Pulmonary artery endothelial cell (primary cell): ENCODE results near the gene KDM4C. TPM values are rescaled to one million over a fixed set of nuclear protein-coding genes. Genes with fewer than 3 reads are reported as not detected.

Experiments
- DNase-seq: peaks from one replicate; pipeline ENCODE4 v3.0.0-alpha.2; 2011; ENCODE audit warnings: low read depth, low spot score
- total RNA-seq: library from RNA; depleted of rRNA; stranded (reverse); fragments of >200 nt; gene quantifications from 2 replicates; pipeline ENCODE4 v1.2.3, GENCODE V29; 2014

KDM4C gene
- total RNA-seq, 1 donor from 2014 or later, result 18.5 TPM

DNA sequence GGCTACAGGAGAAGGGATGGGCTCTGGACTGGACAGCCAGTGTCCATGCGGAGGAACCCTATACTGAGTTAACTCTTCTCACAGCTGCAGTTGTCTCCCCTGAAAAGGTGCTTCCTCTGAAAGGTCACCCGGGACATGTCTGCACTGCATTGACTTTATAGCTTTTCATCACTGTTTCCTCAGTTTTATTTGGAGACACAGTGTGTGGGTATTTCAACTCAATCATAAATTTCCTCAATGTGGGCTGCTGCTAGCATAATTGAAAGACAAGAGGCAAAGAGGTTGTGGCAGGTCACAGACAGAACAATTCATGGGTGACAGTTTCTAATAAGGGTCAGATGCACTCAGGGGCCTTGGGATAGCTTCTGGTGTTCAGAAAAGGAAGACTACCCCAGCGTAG, 336.8 kb downstream of the KDM4C start:
- DNase-seq, result no peak

DNA sequence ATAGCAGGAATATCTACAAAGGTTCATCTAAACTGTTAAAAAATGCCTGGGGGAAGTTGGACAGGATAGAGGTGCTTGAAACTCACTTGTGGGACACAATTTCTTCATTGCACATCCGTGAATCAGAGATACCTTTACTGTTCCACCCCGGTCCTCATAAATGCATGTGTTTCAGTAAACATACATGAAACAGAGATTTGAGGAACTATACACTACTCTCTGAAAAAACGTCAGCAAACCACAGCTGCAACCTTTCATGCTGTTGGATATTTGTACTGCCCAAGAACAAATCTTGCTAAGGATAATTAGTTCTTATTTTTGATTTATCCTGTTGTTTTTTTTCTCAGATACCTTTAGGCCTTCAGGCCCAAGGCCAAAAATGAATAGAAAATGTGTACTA, 337.3 kb downstream of the KDM4C start:
- DNase-seq, result no peak

DNA sequence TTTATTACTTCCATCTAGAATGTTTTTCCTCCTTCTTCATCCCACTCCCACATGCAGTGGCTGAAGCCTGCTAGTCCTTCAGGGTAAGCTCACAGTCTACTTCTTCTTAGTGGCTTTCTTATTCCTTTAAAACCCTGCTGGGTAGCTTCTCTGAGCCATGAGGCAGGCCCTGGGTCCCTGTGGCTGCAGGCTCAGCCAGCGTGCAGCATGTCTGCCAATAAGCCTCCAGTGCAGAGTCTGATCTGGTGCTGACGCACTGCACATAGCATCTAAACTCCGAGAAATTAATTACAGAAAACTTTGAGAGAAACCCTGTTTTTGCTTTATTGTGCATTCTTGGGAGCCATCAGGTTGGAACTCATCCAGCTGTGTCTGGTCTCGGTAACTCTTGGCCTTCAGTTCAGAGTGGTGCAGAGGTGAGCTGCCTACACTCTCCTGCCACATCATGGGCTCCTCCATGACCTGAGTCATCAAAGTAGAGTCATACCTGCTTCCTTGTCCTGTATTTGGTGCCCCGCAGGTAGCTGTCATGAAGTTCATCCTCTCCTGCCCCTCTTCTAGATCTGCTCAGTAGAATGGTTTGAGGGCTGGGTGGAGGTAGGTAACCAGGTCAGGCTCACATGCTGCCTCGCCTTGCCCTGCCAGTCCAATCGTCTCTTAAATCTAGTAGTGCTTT, 339.4 kb downstream of the KDM4C start:
- no peak for DNase-seq

DNA sequence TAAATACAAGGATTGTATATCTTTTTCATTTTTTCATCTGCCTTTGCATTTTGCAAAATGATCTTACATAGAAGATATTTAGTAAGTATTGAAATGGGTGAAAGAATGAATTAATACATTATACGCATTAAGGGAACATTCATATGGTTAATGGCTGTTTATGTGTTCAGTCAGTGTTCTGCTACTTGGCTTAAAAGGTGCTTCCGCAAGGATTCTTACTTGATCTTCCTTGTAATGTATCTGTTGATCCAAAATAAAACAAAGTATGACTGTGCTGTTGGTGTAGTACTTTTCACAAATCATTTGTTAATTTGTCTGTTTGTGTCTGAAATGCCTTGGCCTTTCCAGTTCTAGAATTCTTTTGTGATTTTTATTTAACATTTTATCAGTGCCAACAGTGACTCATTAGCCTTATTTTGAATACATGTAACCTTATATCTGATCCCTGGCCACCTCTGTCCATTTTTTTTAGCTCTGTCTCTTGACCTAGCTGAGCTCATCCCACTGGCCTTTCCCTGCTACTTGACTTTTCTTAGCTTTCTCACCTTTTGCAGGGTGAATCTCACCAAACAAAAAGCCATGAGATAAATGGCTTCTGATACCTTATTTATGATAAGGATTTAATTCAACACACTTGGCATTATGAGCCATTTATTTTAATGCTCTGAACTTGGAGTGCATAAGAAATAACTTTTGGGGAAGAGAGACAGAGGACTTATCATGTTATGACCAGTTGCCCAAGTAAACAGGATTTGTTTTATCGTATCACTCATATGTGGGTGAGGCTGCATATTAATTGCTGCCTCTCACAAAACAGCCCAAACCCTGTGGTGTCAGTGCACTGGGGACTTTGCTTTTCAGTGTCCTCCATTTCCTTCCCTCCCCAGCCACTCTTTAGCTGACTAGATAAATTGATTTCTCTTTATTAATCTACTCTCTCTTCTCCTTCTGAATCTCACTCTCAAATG, 340.3 kb downstream of the KDM4C start:
- DNase-seq, result no peak

DNA sequence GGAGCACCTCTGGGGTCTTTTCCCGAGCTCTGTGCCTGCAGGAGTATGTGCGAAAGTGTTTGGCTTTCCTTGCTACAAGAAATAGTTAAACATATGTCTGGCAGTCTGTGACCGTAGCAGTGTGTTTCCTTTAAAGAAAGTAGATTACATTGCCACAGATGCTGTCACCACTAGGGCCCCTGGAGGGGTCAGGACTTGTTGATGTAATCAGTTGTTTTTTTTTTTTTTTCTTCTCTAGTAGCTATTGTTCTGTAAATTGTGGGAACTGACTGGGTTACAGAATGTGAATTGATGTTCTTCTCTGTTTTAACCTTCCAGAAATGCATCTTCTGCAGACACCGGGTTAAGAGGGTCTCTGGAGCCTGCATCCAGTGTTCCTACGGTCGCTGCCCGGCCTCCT, 345.6 kb downstream of the KDM4C start:
- no peak for DNase-seq

DNA sequence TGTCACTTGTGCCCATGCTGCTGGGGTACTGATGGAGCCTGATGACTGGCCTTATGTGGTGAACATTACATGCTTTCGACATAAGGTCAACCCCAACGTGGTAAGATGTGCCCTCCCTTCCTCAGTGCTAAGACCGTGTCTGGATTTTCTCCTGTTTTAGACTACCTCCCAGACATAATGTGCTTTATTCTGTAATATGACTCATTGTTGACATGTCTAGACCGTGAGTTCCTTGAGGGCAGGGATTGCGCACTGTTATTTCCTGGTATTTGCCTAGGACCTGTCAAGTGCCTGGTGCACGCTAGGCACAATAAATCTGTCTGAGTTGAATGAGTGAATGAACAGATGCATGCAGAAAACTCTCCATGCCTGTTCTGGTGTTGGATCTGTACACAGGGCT, 346.0 kb downstream of the KDM4C start:
- DNase-seq, result no peak

DNA sequence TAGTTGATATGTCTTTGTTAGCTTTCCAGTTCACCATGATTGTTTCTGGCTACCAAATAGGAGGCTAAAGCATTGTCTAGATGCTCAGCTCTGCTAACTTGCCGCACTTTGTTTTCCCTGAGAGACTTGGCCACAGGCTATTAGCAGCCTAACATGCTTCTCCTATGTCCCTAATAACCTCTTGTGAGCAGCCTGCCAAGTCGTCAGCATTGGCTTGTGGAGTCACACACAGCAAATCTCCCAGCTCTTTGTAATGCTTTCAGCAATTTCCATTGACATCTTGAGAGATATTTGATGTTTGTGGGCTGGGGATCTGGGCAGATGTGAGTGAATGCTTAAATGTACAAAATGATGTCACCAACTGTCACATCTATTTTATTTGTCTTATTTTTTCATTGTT, 346.9 kb downstream of the KDM4C start:
- DNase-seq, result no peak

DNA sequence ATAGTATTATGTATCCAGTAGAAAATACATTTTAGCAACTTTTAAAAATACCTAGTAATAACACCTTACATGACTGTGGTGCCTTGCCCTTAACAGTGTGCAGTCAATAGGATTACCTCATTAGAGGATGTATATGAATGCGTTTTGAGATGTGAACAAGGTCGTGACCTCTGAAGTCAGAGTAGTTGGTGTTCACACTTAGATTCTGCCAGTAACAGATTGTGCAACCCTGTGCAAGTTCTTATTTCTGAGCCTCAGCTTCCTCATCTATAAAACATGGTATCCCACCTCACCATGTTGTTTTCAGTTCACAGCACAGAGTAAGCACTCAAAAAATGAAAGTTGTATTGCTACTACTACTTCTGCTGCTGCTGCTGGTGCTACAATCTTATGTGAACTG, 347.3 kb downstream of the KDM4C start:
- no peak for DNase-seq

DNA sequence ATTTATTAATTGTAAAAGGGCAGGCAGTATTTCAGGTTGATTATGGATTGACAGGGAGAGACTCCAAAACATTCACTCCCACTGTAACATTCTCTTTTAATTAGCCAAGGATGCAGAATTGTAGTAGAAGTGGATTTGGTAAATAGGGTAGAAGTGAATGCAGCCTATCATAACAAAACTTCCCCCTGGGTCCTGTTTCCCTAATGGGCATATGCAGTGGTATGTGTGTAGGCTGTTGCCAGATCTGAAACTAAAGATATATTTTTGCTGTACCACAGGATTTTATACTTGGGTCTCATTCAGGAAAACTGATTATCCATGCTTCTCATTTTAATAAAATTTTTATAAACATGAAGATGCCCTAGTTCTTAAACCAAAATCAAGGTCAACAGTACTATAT, 351.2 kb downstream of the KDM4C start:
- no peak for DNase-seq

DNA sequence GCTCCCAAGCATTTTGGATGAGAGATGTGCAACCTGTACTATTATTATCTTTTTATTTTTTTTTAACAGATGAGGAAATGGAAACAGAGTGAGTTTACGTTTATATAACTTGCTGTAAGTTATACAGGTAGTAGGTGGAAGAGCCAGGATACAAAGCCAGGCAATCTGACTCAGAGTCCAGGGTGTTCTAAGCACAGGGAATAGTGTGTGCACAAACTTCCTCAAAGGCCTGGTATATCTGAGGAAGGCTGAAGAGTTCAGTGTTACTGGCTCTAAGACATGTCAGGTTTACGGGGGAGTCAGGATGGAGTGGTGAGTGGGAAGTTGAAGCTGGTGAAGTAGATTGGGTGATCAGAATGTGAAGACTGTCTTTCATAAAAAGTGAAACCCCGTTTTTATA, 353.6 kb downstream of the KDM4C start:
- no peak for DNase-seq

DNA sequence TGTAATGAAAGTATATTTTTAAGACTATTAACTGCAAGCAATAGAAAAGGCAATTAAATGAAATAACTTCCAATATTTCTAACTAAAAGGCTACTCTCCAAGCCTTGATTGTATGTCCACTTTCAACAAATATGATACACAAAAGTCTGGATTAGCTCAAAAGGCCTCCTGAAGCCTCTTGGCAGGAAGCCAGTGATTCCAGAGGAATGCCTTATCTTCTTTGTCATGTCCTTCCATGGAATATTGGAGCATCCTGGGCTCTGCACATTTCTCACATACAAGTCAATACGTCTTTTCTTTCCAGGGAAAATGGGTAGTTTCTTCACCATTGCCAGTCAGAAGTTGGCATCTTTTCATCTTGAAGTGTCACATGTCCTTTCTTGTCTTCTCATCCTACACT, 357.8 kb downstream of the KDM4C start:
- DNase-seq, result no peak

DNA sequence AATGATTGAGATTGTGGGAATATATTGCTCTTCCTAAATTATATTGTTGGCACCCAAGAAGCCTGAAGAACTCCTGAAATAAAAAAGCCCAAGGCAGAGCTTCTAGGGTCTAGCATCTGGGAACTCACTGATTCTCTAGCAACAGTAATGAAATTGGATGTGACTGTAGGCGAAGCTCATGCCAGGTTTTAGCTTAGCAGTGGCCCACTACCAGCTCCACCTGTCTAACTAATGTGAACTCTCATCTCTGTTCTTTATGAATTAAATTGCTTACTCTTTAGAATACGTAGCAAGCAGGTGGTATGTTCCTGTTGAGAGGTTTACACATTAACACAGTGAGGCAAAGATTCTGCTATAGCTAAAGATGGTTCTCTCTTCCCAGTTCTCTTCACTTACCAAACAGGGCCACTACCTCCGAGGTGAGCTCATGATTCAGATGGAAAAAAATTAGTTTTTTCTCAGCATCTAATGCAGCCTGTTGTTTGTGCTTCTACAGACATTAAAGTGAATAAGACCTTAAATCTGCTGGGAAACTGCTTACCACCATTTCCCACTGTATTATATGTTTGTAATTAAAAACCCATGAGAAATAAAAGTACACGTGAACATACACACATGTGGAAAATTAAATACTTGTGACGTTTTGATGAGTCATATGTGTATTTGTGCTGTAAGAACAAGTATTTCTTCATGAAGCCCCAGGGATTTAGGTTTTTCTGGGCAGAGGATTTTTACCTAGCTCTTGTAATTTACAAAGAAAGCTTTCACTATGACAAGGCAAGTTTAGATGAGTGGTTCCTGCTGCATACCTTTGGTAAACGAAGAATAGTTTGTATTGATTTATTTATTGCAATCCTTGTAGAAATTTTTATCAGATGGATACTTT, 360.1 kb downstream of the KDM4C start:
- no peak for DNase-seq

DNA sequence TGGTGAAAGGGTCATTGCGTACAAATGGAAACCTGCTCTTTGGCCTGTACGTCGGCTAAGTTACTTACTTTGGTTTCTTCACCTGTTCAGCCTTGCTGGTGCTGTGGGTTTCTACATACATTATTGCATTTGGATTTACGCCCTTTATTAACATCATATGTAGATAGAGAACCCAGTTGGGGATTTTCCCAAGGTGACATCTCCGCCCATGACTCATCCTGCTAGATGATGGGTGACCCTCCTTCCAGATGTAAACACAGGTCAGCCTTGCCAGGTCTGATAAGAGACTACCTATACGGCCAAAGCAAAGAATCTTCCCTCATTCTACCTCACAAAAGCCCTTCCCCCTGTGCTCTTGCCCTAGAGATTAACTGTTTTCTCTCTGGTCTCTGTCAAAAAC, 360.9 kb downstream of the KDM4C start:
- DNase-seq, result no peak

DNA sequence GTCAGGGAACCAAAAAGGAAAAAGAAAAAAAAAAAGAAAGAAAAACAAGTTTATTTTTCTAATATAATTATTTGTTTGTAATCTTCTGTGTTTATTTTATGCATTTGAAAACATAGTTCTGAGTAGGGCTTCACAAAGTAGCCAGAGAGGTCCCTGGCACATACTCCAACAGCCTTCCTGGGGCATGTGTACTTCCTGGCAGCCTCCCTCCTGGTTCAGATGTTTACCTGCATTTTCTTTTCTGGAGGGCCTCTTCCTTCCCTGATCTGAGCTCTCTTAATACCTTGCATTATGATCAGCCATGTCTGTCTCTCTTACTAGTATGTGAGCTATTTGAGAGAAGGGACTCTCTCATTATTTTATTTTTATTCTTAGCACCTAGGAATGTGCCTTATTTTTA, 361.8 kb downstream of the KDM4C start:
- DNase-seq, result no peak

DNA sequence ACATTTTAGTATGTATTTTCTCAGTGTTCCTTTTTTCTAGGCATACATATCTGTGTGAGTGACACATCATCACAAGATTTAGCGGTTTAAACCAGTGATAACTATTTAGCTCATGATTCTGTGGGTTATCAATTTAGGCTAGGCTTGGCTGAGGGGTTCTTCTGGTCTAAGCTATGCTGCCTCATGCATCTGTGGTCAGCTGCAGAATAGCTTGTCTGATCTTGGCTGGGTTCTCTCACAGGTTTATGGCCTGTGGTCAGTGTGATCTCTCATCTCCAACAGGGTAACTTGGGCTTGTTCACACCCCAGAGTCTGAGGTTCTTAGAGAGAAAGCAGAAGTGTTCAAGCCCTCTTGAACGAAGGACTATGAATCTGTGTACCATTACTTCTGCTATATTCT, 363.3 kb downstream of the KDM4C start:
- DNase-seq, result no peak

DNA sequence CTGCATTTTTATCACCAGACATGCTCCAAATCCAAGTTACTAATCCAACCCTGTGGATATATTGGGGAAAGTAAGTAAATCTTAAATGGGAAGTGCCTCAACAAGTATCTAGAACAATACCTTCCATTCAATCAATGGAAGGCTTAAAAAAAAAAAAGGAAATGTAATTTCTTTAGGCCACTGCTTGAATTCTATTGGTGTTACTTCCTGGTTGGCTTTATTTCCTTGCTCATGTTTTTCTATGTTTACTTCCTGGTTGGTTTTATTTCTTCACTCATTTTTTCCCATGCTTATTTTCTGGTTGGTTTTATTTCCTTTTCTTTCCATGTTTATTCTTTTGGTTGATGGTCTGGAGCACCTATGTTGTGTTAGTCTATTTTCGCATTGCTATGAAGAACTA, 363.9 kb downstream of the KDM4C start:
- DNase-seq, result no peak

DNA sequence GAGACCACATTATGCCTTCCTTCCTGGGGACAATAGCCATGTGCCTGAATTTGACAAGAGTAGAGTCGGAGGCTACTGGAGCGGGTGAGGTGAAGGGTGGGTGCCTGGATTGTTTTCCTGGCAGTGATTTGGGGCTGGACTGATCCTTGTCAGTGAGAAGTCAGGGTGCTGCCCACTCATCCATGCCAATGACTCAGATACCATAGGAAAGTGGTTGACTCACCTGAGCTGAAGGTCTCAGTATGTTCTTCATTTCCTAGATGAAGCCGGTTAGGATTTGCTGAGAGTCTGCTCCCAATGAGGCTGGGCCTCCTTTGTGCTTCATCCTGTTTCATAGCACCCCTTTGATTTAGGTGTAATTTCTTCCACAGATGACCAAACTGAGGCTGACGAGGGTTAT, 366.0 kb downstream of the KDM4C start:
- DNase-seq, result no peak

DNA sequence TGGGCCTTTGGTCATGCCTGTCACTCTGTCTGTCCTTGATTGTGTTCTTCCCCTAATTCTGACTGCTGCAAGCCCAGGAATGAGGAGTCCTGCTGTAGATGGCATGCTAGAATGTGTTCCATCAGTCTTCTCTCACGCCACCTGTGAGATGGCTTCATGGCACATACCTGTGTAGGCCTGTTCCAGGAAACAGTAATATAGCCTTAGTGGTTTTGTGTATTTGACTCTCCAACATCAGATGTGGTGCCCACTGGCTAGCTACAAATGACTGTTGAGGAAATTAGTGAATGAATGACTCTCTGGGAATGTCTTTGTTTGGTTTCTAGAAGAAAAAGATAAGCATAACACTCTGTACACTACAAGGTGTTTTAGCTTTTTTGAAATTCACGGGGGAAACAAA, 367.5 kb downstream of the KDM4C start:
- no peak for DNase-seq

DNA sequence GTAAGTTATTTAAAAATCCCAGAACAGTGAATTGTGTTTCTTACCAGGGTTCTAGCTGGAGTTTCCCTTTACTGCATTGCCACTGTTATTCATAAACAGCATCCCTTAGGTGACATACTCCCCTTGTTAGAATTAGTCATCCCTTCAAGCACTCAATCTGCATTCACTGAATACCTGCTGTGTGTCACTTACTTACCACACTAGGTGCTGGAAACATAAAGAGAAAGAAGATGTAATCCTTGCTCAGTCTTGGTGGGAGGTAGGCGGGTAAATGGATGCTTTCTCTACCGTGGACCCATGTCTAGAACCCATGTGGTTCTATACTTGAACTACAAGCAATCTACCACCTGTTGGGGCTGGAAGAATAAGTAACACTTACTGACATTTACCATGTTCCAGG, 371.6 kb downstream of the KDM4C start:
- DNase-seq, result no peak

DNA sequence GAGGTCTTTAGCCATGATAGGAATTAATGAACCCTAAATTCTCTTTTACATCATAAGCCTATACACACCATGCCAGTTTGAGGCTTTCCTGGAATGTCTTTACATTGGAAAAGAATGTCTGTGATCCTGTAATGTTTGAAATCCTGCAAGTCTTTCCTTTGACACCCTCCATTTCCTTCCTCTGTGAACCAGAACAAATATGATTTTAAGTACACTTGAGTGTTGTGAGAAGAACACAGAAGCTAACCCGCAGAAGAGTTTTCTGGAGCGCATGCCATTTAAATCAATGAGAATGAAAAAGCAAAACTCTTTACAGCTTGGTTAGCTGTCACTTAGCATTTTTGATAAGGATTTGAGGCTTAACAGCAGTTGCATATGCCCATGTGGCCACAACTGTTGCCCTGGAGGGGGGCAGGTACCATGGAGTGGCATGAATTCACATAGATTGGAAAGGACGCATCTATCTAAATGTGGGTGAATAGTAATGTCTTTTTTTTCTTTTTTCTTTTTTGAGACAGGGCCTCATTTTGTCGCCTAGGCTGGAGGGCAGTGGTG, 372.6 kb downstream of the KDM4C start:
- no peak for DNase-seq

DNA sequence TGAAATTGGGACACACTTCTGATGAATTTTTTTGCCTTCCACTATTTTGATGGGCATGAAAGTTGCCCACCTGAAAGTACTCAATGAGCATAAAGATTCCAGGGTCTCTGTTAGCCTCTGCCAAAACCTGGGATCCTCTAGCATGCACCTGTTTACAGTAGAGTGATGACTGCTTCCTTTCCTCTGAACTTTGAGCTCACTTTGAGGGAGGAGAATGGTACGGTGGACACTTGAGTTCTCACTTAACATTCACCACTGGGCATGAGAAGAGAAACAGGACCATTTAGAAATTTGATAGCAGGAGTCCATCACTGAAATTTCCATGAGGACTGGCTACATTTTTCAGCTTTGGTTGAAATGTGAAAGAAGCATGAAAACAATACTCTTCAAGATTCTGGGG, 374.8 kb downstream of the KDM4C start:
- DNase-seq, result no peak

DNA sequence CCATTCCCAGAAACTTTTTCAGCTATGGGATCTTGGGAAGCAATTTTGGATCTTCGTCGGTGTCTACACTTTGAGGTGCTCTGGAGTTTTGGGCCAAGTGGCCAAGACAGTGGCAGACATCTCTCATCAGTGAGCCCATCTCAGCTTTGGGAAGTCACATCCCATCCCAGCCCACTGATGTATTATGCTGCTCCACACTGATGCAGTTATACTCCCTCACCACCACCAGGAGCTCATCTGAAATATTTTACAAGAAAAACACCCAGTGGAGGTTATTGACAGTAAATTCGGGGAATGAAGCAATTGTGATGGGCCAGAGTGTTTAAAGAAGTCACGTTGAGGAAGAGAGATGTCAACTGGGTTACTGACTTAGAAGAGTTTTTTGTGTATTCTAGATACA, 378.0 kb downstream of the KDM4C start:
- no peak for DNase-seq
